Limb (tissue), 2 donors: Measurements from ENCODE around the gene GPC6.

Experiments
- DNase-seq, 2 donors: peaks; one replicate each; pipeline ENCODE4 v3.0.0-alpha.2; 2016; ENCODE audit errors: extremely low spot score in 2 of 2

The GPC6 gene

DNA sequence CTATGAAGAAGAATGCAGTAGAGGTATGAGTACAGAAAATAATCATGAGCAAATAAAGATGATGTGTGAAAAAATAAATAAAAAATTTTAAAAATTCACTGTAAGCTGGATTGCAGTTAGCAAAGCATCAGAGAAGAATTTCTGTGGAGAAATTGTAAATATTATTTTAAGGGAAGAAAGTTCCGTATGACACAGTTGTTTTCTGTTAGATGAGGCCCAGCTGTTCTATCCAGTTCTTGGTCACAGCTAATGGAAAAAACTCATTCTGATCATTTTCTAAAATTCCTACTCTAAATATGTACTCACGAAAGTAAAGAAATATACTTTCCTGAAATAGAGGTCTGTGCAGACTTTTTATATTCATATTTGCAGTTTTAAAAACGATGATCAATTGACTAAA lies 674.1 kb downstream of the GPC6 start:
- DNase-seq: no peak

GRCh38 chr13:93903909-93904308 lies 677.3 kb downstream of the GPC6 start:
- no peak for DNase-seq

DNA sequence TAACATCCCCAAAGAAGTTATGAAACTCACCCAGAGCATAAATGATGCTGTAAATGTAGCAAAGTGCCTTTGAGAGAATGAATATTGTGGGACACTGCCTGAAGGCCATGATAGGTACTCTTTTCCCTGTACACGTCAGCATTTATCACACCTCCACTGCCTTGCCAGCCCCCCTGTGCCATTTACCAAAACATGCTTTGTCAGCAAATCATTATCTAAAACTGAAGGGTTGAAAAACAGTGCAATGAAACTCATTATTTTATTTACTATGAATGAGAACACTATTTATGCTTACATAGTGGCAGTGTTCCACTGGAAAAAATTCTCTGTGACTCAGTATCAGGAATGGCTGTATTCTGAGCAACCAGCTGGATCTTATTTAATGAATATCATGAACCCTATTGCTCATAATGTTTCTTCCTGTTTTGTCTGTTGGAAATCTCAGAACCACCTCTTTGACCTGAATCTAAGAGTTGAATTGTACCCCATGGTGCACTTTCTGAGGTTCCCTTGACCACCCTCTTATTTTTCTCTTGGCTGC lies 688.7 kb downstream of the GPC6 start:
- no peak for DNase-seq

GRCh38 chr13:93922063-93922855 lies 695.7 kb downstream of the GPC6 start:
- DNase-seq: no peak

DNA sequence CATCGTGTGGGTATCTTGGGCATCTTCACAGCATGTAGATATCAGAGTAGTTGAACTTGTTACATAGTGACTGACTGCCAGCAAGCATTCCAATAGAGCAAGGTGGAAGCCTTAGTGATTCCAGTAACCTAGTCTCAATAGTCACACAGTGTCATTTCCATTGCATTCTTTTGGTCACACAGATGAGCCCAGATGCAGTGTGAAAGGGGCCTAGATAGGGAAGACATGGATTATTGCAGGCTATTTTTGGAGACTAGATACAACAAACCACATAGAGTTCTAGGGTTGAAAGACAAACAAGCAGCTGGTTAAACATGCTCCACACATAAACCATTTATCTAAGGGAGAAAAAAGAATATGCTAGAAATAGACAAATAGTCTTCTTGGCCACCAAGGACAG lies 699.4 kb downstream of the GPC6 start:
- no peak for DNase-seq

DNA sequence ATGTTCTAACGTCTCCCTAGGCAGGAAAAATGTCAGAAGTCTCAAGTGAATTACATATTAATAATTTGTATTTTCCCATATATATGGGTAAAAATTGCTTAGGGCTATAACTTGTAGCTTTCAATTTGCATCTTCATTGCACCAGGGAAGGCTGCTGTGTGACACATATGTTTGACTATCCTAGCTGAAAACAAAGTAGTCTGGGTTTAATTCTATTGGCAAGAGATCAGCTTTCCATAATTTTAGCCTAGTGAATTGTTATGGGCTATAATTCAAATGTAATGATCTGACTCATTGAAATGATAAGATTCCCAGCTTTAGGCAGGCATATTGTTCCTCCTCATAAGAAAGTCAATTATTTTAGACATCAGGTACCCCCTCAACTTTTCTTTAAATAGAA lies 699.8 kb downstream of the GPC6 start:
- no peak for DNase-seq

- DNase-seq: no peak
Observed at GRCh38 chr13:93927431-93927830, 700.8 kb downstream of the GPC6 start.

GRCh38 chr13:93932901-93933300 lies 706.3 kb downstream of the GPC6 start:
- DNase-seq: no peak

- no peak for DNase-seq
Observed at GRCh38 chr13:93936901-93937300, 710.3 kb downstream of the GPC6 start.

DNA sequence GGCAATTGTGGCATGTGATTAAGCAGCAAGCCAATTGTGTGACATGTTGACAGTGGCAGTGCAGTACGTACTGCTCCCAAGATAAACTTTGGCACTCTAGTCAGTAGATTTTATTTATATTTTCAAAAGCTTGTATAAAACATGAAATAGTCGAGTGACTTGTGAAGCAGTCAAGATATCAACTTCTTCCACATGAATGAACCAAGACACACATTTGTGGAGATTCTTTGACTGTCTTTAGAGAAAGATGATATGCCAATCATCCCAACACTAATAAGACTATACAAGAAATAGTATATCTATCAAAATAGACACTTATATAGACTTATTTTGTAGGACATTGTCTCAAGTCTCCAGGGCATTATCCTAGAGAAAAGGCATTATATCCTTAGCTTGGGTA lies 714.8 kb downstream of the GPC6 start:
- no peak for DNase-seq

- DNase-seq: no peak
Observed at GRCh38 chr13:93942016-93942415, 715.4 kb downstream of the GPC6 start.

- DNase-seq: no peak
Observed at GRCh38 chr13:93945621-93946020, 719.0 kb downstream of the GPC6 start.

DNA sequence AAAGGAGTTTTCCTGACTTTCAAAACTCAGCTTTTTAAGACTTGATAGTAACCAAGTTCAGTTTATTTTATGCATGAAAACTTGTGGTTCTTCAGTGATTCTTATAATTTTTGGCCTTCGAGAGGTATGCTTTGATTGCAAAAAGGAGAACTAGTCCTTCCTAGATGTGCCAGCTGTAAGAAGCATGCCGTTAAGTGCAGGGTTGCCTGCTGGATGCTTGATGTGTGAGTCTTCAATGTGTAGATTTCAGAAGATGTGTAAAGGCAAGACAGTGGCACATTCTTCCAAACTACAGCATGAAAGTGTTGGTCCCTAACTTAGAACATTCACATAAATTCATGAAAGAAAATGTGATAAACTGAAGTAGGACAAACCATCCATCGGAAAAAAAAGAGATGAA lies 720.4 kb downstream of the GPC6 start:
- no peak for DNase-seq

GRCh38 chr13:93947651-93948050 lies 721.0 kb downstream of the GPC6 start:
- DNase-seq: no peak

DNA sequence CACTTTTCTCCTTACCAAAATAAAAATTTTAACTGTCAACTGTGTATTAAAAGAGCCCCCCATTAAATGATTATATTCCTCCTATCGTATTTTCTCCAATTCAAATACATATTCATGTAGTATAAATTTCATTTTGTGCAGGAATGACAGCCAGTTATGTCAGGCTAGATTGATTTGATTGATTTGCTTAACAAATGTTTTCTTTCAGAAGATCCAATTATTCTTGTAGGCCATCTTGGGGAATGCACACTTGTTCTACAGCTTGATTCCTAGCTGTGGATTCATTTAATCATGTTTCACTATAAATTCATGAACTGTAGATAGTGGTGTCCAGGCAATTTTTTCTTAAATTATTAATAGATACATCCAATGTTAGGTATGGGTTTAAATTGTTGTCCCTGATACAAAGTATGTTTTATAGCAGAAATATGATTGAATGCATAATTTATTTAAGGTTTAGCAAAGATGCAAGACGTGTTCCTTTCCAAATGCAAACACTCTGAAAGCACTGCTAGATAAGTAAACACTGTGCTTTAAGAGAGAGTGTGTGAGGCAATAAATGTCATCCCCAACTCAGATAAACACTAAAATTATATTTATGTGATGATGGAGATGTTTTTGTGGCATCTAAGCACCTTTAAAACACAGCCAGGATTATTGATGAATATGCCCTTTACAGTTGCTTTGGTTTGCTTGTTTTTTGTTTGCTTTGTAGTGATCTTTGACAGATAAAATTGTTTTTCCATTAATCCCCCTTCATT lies 721.7 kb downstream of the GPC6 start:
- DNase-seq: no peak

GRCh38 chr13:93951108-93951507 lies 724.5 kb downstream of the GPC6 start:
- DNase-seq: no peak

DNA sequence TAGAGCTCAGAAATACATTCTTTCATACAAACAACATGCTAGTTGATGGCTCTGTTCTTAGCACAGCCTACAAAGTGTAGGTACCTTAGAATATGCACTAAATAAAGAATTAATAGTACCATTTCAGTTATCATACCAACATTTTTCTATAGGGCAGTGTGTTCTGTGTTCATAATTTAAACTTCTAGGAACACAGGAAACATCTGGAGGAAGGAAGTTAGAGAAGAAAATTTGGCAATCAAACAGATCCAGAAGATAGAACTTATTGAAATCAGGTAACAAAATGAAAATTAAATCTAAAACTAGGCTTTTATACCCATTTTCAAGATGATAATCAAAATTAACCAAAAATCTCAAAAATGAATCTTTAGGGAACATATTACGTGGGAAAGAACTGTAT lies 725.3 kb downstream of the GPC6 start:
- DNase-seq: no peak

DNA sequence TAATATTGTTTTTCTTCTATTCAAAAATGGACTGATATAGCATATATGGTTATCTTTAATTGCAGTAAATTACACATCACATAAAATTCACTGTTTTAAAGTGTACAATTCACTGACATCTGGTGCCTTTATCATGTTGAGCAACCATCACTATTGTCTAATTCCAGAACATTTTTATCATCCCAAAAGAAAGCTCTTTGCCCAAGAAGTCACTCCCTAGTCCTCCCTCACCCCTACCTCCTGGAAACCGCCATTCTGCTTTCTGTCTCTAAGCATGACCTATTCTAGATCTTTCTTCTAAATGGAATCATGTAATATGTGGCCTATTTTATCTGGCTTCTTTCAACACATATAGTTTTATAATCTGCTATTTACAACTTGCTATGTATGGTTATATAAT lies 727.2 kb downstream of the GPC6 start:
- no peak for DNase-seq

DNA sequence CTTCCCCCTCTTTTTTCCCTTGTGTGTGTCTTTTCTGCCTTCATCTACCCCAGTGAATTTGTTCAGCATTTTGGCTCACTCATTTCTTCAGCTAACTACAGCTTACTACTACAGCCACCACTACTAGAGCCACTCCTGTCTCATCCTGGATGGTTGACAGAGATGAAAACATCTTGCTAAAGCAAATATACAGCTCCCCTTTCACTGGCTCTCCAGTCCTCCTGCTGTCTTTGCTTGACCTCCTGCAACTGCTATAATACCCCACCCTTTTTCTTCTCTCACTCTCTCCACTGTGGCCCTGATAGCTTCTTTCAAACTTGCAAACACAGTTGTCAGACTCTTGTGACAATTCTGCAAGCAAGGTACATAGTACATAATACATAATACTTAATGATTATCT lies 729.3 kb downstream of the GPC6 start:
- DNase-seq: no peak

- no peak for DNase-seq
Observed at GRCh38 chr13:93956426-93956825, 729.8 kb downstream of the GPC6 start.

GRCh38 chr13:93957371-93957770 lies 730.8 kb downstream of the GPC6 start:
- DNase-seq: no peak

- DNase-seq: no peak
Observed at GRCh38 chr13:93959796-93960533, 733.4 kb downstream of the GPC6 start.
